GM18505 (cell line): ENCODE results near the gene CAND1.

Experiments
- ATAC-seq: cut with Tn5 transposase; IDR thresholded peaks from one replicate; pipeline ENCODE4 v1.9.1; 2021; ENCODE audit not compliant: unreplicated experiment
- POLR2A ChIP-seq: IDR thresholded peaks from 4 replicates; pipeline ENCODE4 v1.6.1; 2011; ENCODE audit warnings: borderline replicate concordance; ENCODE audit not compliant: insufficient read depth, insufficient read length; ENCODE audit errors: extremely low read depth

CAND1 gene

DNA sequence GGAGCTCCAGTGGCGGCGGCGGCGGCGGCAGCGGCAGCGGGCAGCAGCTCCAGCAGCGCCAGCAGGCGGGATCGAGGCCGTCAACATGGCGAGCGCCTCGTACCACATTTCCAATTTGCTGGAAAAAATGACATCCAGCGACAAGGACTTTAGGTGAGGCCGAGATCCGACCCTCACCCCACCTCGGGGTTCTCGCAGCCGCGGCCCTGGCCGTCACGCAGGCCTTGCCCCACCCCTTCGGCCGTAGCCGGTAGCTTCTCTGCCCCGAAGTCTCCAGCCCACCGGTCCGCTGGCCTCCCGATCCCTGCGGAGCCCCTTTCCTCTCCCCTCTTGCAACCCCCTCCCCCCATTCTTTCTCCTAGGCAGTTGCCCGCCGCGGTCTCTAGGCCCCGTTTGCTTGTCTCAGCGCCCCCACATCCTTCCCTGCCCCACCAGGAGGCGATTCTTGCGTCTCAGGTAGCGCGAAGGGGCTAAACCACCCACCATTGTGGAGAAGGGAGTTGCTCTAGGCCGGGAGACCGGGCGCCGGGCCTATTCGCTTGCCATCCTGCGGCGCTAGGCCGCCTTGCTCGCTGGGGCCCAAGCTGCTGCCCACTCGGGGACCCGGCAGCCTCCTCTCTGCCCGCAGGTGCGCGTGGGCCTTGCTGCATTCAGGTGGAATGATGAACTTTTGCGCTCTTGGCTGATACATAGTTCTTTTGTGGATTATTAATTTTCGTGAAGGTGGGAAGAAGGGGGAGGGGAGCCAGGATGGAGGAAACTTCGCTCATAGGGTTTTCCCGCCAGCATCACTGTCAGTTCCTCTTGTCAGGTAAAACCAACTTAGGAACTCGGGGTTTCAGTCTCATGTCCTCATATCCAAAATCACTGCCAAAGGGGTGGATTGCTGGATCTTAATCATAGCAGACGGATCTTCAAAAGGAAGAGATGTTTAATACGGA, 745 bp downstream of the CAND1 start:
- peak; percentile 63 for TF ChIP-seq POLR2A
- ATAC-seq = peak; percentile 10

DNA sequence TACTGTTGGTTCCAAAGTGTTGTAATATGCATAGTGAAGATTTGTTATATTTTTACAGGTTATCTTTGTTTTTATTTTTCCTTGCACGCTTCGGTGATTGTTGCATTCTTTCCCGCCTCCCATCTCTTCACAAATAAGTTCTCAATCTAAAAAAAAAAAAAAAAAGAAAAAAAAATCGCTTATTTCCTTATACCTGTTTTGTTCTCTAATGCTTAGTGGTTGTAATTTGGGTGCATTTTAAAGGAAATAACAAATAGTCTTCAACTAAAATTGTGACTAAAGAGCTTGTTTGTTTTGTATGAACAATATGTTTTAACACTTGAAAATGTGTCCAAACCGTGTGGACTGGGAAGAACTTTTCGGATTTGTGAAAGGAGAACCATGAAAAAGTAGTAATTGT, 1.5 kb downstream of the CAND1 start:
- ATAC-seq = no peak
- no peak for TF ChIP-seq POLR2A

- TF ChIP-seq POLR2A = no peak
- no peak for ATAC-seq
Measured at GRCh38 chr12:67271976-67272375, 2.8 kb downstream of the CAND1 start.

DNA sequence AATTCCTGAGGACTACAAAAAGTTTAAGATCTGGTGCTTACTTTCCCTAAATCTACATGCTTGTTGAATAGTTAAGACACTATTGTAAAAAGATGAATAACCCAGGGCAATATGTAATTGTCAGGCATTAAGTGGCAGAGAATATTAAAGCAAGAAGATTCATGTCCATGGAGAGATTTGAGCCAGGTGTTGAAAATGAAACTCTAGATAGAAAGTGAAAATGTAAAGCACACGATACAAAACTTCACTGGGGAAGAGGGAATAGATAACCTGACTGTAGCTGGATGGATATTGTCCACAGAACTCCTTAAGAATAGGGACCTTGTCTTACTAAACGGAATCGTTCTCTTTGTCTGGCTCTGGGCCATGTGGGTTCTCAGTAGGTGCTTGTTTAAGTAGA, 5.0 kb downstream of the CAND1 start:
- ATAC-seq = no peak
- TF ChIP-seq POLR2A = no peak

- no peak for ATAC-seq
- TF ChIP-seq POLR2A = no peak
Measured at GRCh38 chr12:67275380-67275913, 6.3 kb downstream of the CAND1 start.

- no peak for TF ChIP-seq POLR2A
- no peak for ATAC-seq
Measured at GRCh38 chr12:67276421-67276820, 7.3 kb downstream of the CAND1 start.

DNA sequence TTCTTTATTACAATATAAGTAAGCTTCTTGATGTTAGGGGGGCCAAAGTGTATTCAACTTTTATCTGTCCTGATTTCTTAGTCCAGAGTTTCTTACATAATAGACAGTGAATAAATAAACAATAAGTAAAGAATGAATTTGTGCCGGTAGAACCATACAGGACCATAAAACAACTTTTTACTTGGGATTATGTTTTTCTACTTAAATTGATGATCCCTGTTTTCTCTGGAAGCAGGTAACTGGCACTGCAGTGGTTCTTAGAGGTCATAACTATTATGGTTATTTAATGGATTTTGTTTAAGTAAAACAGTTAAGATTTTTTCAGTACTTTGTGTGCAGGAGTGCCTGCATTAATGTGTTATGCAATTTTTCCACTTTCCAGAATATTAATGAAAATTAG, 10.5 kb downstream of the CAND1 start:
- ATAC-seq = no peak
- TF ChIP-seq POLR2A = no peak

- no peak for ATAC-seq
- TF ChIP-seq POLR2A = no peak
Measured at GRCh38 chr12:67280088-67280487, 10.9 kb downstream of the CAND1 start.

DNA sequence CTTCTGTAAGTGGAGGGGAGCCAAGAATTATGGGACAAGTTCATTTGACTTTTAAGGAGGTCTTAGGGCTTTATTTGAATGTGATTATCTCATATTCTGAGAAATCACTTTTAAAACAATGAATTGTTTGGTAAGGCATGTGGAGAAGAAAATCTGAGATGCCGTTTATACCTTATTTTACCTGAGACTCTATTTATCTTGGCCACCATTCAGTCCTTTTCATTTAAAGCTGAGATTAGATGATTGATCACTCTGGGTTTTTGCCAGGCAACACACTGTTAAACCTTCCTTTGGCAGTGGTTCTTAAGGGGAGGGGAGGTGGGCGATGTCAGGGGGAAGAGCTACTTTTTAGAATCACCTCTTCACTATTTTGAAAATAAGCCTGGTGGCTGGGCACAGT, 11.4 kb downstream of the CAND1 start:
- no peak for TF ChIP-seq POLR2A

GRCh38 chr12:67284561-67284960, 15.4 kb downstream of the CAND1 start:
- no peak for ATAC-seq

More for the DNA sequence above, 11.4 kb downstream of the CAND1 start:
- ATAC-seq = no peak

DNA sequence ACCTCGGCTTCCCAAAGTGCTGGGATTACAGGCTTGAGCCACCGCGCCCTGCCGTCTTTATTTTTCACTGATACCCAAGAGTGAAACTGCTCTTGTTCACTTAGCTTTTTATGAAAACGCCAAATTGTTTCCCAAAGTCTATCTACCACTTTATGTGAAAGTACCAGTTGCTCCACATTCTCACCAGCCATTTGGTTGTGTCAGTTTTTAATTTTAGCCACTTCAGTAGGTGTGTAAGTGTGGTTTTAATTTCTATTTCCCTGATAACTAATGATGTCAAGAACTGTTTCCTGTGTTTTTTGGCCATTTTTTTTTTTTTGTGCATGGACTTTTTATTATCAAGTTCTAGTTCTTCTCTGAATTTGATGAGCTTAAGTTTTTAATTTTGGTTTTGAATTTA, 17.1 kb downstream of the CAND1 start:
- TF ChIP-seq POLR2A = no peak
- ATAC-seq = no peak

More at GRCh38 chr12:67284561-67284960, 15.4 kb downstream of the CAND1 start:
- no peak for TF ChIP-seq POLR2A

- no peak for TF ChIP-seq POLR2A
- ATAC-seq = no peak
Measured at GRCh38 chr12:67287311-67287710, 18.2 kb downstream of the CAND1 start.

GRCh38 chr12:67288561-67288960, 19.4 kb downstream of the CAND1 start:
- TF ChIP-seq POLR2A = no peak

DNA sequence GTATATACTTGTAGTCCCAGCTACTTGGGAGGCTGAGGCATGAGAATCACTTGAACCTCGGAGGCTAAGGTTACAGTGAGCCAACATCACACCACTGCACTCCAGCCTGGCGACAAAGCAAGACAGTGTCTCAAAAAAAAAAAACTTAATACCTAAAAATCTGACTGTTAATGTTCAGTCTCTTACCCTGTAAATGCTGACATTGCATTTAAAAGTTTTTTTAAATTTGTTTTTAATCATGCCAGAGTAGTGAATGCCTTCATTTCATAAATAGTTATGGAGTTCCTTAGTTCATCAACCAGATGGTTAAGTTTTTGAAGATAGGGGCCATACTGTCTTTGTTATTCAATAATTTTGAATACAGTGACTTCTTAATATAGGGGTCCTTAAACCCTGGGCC, 21.2 kb downstream of the CAND1 start:
- no peak for TF ChIP-seq POLR2A
- no peak for ATAC-seq

More at GRCh38 chr12:67288561-67288960, 19.4 kb downstream of the CAND1 start:
- no peak for ATAC-seq

DNA sequence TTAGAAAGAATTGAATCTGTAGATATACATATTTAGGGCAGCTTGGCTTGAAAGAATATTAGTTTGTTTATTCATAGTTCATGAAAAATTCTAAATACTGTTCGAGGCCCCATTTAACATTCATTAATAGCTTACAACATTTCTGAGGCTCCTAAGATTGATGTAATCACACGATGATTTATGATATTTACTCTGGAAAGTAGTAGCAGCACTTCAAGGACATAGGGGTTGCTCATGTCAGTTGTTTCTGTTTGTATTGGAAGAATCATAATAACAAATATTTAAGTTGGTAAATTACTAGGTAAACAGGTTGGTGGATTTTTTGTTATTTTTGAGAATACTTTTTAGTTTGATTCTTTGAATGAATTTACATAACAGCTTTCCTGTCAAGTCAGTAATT, 30.4 kb downstream of the CAND1 start:
- no peak for TF ChIP-seq POLR2A
- ATAC-seq = no peak

- no peak for ATAC-seq
- no peak for TF ChIP-seq POLR2A
Measured at GRCh38 chr12:67299926-67300325, 30.8 kb downstream of the CAND1 start.
